ENCODE measurements around the gene ASB12. TPM values are rescaled to one million over a fixed set of nuclear protein-coding genes. Genes with fewer than 3 reads are reported as not detected.
A peak's percentile ranks its signal among the peaks of the same experiment; 100 is the strongest.

ASB12 gene
- total and polyA plus RNA-seq, 7 donors, result 0.17 to 1.2 (median 0.36) TPM; not detected in 4

GRCh38 chrX:64204252-64204651 lies 26.2 kb downstream of the ASB12 start:
- Histone ChIP-seq H3K4me3 (peak overlapping the region; percentile 53 to 72 (median 68)), H3K27ac (peak overlapping the region; percentile 90 to 94 (median 93)), H3K36me3 (no peaks in the 10 kb centered on the region), H3K9me3 (no peaks in the 10 kb centered on the region), H3K27me3 (no peaks in the 10 kb centered on the region), H3K4me1 (peaks cover 0 to 35% (median 23%) of the 10 kb centered on the region in 4 donors)
- 8 to 45% methylated on average over 23 of the region's 23 CpGs for WGBS, 2 donors
- intact Hi-C loops (cut with DNase I), result loop anchor here (10.0 kb wide), 2 partner anchors 109 to 449 kb away; a partner anchor contains a TSS
- DNase-seq, result peak; percentile 69
- TF ChIP-seq EP300 (IDR thresholded peaks at IDR 0.05), result no peak
- TF ChIP-seq, protein P1, sequence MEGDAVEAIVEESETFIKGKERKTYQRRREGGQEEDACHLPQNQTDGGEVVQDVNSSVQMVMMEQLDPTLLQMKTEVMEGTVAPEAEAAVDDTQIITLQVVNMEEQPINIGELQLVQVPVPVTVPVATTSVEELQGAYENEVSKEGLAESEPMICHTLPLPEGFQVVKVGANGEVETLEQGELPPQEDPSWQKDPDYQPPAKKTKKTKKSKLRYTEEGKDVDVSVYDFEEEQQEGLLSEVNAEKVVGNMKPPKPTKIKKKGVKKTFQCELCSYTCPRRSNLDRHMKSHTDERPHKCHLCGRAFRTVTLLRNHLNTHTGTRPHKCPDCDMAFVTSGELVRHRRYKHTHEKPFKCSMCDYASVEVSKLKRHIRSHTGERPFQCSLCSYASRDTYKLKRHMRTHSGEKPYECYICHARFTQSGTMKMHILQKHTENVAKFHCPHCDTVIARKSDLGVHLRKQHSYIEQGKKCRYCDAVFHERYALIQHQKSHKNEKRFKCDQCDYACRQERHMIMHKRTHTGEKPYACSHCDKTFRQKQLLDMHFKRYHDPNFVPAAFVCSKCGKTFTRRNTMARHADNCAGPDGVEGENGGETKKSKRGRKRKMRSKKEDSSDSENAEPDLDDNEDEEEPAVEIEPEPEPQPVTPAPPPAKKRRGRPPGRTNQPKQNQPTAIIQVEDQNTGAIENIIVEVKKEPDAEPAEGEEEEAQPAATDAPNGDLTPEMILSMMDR (IDR thresholded peaks at IDR 0.05), result no peak
- no peak for TF ChIP-seq POLR2A (IDR thresholded peaks at IDR 0.05)
- no peak for TF ChIP-seq POLR2AphosphoS5 (IDR thresholded peaks at IDR 0.05)

- TF ChIP-seq POLR2A (IDR thresholded peaks at IDR 0.05) (no peak), POLR2AphosphoS5 (IDR thresholded peaks at IDR 0.05) (no peak), EP300 (IDR thresholded peaks at IDR 0.05) (no peak)
- TF ChIP-seq, protein P1 (IDR thresholded peaks at IDR 0.05), result no peak
- DNase-seq, result no peak
- WGBS, 2 donors, result 87 to 96% methylated on average over 2 of the region's 2 CpGs
- intact Hi-C loops (cut with DNase I), result loop anchor here (10.0 kb wide), 2 partner anchors 108 to 448 kb away; a partner anchor contains a TSS
- H3K4me3 ChIP-seq, result no peak overlapping the region
- no peaks in the 10 kb centered on the region for H3K9me3 ChIP-seq
- no peaks in the 10 kb centered on the region for H3K36me3 ChIP-seq
- peak overlapping the region in 3 of 4 donors; percentile 90 to 94 (median 93) for H3K27ac ChIP-seq
- peaks cover 0 to 35% (median 23%) of the 10 kb centered on the region in 4 donors for H3K4me1 ChIP-seq
- no peaks in the 10 kb centered on the region for H3K27me3 ChIP-seq
These were observed 27.5 kb downstream of the ASB12 start for GRCh38 chrX:64202808-64203325.

DNA sequence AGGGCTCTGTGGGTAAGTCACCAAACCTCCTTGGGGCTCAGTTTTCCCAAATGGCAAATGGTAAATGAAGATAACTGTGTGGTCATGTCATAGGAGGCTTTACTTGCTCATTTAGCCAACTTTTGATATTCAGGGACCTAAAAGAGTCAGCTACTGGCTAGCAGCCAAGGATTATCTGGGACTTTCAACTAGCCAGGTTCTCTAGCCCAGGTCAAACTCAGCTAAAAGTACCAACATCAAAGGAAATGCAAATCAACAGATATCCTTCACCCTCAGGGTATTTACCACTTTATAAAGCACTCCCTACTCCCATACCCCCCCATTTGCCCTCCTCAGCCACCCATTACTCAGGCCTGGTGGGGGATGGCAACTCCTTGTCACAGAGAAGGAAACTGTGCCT lies 32.4 kb downstream of the ASB12 start:
- no peak overlapping the region for H3K27ac ChIP-seq
- H3K36me3 ChIP-seq, result no peaks in the 10 kb centered on the region
- TF ChIP-seq POLR2A (IDR thresholded peaks at IDR 0.05), result no peak
- no peak for TF ChIP-seq POLR2AphosphoS5 (IDR thresholded peaks at IDR 0.05)
- TF ChIP-seq EP300 (IDR thresholded peaks at IDR 0.05), result no peak
- TF ChIP-seq, protein P1 (IDR thresholded peaks at IDR 0.05), result no peak
- H3K4me1 ChIP-seq, result peaks cover 0 to 9% (median 5%) of the 10 kb centered on the region in 4 donors
- H3K4me3 ChIP-seq, result no peak overlapping the region
- intact Hi-C loops (cut with DNase I), result no loop called here
- no peak for DNase-seq
- no peaks in the 10 kb centered on the region for H3K9me3 ChIP-seq
- no peaks in the 10 kb centered on the region for H3K27me3 ChIP-seq

- intact Hi-C loops (cut with DNase I), result no loop called here
- H3K4me1 ChIP-seq, result no peaks in the 10 kb centered on the region
- no peak overlapping the region for H3K27ac ChIP-seq
- no peaks in the 10 kb centered on the region for H3K27me3 ChIP-seq
- WGBS, 2 donors, result 97 to 99% methylated on average over 3 of the region's 3 CpGs
- no peak for TF ChIP-seq POLR2AphosphoS5 (IDR thresholded peaks at IDR 0.05)
- no peak for TF ChIP-seq POLR2A (IDR thresholded peaks at IDR 0.05)
- TF ChIP-seq, protein P1 (IDR thresholded peaks at IDR 0.05), result no peak
- no peak for TF ChIP-seq EP300 (IDR thresholded peaks at IDR 0.05)
- DNase-seq, result no peak
- H3K4me3 ChIP-seq, result no peak overlapping the region
- H3K9me3 ChIP-seq, result no peaks in the 10 kb centered on the region
- H3K36me3 ChIP-seq, result peaks cover 0 to 12% (median 4%) of the 10 kb centered on the region in 4 donors
These were observed 33.8 kb downstream of the ASB12 start for GRCh38 chrX:64196606-64197005.

GRCh38 chrX:64195862-64196261 lies 34.5 kb downstream of the ASB12 start:
- Histone ChIP-seq H3K36me3 (peaks cover 0 to 19% (median 4%) of the 10 kb centered on the region in 4 donors), H3K4me3 (no peak overlapping the region), H3K4me1 (no peaks in the 10 kb centered on the region), H3K27ac (no peak overlapping the region), H3K9me3 (no peaks in the 10 kb centered on the region), H3K27me3 (no peaks in the 10 kb centered on the region)
- DNase-seq, result no peak
- intact Hi-C loops (cut with DNase I), result no loop called here
- WGBS, 2 donors, result 86 to 93% methylated on average over 1 of the region's 1 CpG
- TF ChIP-seq, protein P1 (IDR thresholded peaks at IDR 0.05), result no peak
- no peak for TF ChIP-seq POLR2A (IDR thresholded peaks at IDR 0.05)
- no peak for TF ChIP-seq EP300 (IDR thresholded peaks at IDR 0.05)
- no peak for TF ChIP-seq POLR2AphosphoS5 (IDR thresholded peaks at IDR 0.05)
